Measurements from ENCODE around the gene REXO4. TPM values are rescaled to one million over a fixed set of nuclear protein-coding genes. Genes with fewer than 3 reads are reported as not detected.

REXO4 gene
- total and polyA plus RNA-seq, 2 of the 8 experiments (the other 6 are each of a cell fraction or from before 2014, with no cell fraction given) = 19.1 to 38.3 TPM

GRCh38 chr9:133449760-133450159 is 31.9 kb upstream of the REXO4 start (continued):
- no peak for TF ChIP-seq CEBPB (IDR thresholded peaks at IDR 0.05; ENCODE audit: low read depth, low read length)
- TF ChIP-seq GTF2F1 (IDR thresholded peaks at IDR 0.05; ENCODE audit: borderline replicate concordance, low read depth, low read length) = no peak
- TF ChIP-seq CBX8 (IDR thresholded peaks at IDR 0.05; ENCODE audit: borderline replicate concordance, low read depth, low read length) = no peak

All from H1 (cell line).